Loucy (cell line): ENCODE data around the gene PFDN6.
"Not testable (repeated sequence)": the region's sequence is repeated elsewhere in the genome, so short reads cannot be mapped to it uniquely, and the experiment has no call there.

Experiments used
- H2AFZ ChIP-seq: fragments of 200-600 bp; sonication (generic); 2 replicates; pipeline ENCODE4 v1.6.0; 2016; ENCODE audit warnings: antibody characterized with exemption, mild to moderate bottlenecking, low read length, moderate library complexity
- H3F3A ChIP-seq: fragments of 200-600 bp; 2 replicates; pipeline ENCODE4 v1.6.0; 2016; ENCODE audit warnings: antibody characterized with exemption, low read depth, mild to moderate bottlenecking
- H3K27me3 ChIP-seq: fragments of 200-600 bp; sonication (generic); 2 replicates; pipeline ENCODE4 v1.6.1; 2014; ENCODE audit warnings: low read length, mild to moderate bottlenecking; ENCODE audit not compliant: insufficient read depth, poor library complexity, severe bottlenecking
- H3K36me3 ChIP-seq: fragments of 200-600 bp; sonication (generic); 2 replicates; pipeline ENCODE4 v1.6.1; 2016; ENCODE audit warnings: low read length; ENCODE audit not compliant: insufficient read depth
- H3K4me1 ChIP-seq: fragments of 200-600 bp; sonication (generic); 2 replicates; pipeline ENCODE4 v1.5.1; 2014; ENCODE audit warnings: low read length, mild to moderate bottlenecking; ENCODE audit not compliant: insufficient read depth, poor library complexity, severe bottlenecking
- H3K4me2 ChIP-seq: fragments of 200-600 bp; sonication (generic); 2 replicates; pipeline ENCODE4 v1.6.0; 2014; ENCODE audit warnings: antibody characterized with exemption, low read length, low read depth, mild to moderate bottlenecking; ENCODE audit not compliant: poor library complexity, severe bottlenecking
- H3K4me3 ChIP-seq: fragments of 200-600 bp; sonication (generic); 2 replicates; pipeline ENCODE4 v1.5.1; 2014; ENCODE audit warnings: low read length, mild to moderate bottlenecking, mixed read lengths; ENCODE audit not compliant: poor library complexity, severe bottlenecking
- H3K79me2 ChIP-seq: fragments of 200-600 bp; sonication (generic); 2 replicates; pipeline ENCODE4 v1.6.1; 2014; ENCODE audit warnings: low read length; ENCODE audit not compliant: insufficient read depth
- H3K9ac ChIP-seq: fragments of 200-600 bp; sonication (generic); 2 replicates; pipeline ENCODE4 v1.6.0; 2014; ENCODE audit warnings: mild to moderate bottlenecking, low read depth, low read length, moderate library complexity; ENCODE audit not compliant: poor library complexity, severe bottlenecking
- H3K9me2 ChIP-seq: fragments of 200-600 bp; sonication (generic); replicated peaks from 2 replicates; pipeline ENCODE4 v1.6.1; 2016; ENCODE audit warnings: low read depth, low read length, mixed read lengths
- H3K9me3 ChIP-seq: fragments of 200-600 bp; sonication (generic); 2 replicates; pipeline ENCODE4 v1.6.1; 2014; ENCODE audit warnings: mild to moderate bottlenecking, antibody characterized with exemption, low read length, low read depth; ENCODE audit not compliant: insufficient read depth
- H4K20me1 ChIP-seq: fragments of 200-600 bp; sonication (generic); 2 replicates; pipeline ENCODE4 v1.6.0; 2014; ENCODE audit warnings: antibody characterized with exemption, low read length, mild to moderate bottlenecking; ENCODE audit not compliant: insufficient read depth, poor library complexity, severe bottlenecking
- EZH2phosphoT487 ChIP-seq: fragments of 200-600 bp; IDR thresholded peaks from 2 replicates; pipeline ENCODE4 v1.6.1; 2018; ENCODE audit warnings: antibody characterized with exemption, mild to moderate bottlenecking, moderate library complexity, borderline replicate concordance
- TF ChIP-seq, protein P1 (sequence below): fragments of 200-600 bp; sonication (generic); conservative IDR thresholded peaks from 2 replicates; pipeline ENCODE4 v1.5.1; 2014; ENCODE audit warnings: mild to moderate bottlenecking, antibody characterized with exemption, low read length

Gene PFDN6

DNA sequence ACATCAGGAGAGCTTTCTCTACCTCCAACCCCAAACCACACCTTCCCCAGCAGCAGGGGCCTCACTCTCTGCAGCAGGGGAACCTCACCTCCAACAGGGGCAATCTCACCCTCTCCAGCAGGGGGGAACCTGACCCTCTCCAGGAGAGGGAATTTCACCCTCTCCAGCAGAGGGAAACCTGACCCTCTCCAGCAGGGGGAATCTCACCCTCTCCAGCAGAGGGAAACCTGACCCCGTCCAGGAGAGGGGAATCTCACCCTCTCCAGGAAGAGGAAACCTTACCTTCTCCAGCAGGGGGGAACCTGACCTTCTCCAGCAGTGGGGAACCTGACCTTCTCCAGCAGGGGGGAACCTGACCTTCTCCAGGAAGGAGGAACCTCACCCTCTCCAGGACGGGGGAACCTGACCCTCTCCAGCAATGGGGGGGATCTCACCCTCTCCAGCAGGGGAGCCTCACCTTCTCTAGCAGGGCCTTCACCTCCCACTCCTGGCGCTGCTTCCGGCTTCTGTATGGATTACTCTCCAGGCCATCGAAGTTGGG lies 9.4 kb upstream of the PFDN6 start:
- Histone ChIP-seq H3K4me3 (no peak overlapping the region), H3K4me2 (no peak overlapping the region), H3F3A (peaks cover 10% of the 10 kb centered on the region; the same call in 1 of the 2 replicates), H3K4me1 (peaks cover 9% of the 10 kb centered on the region), H4K20me1 (peaks cover 17% of the 10 kb centered on the region), H3K9ac (no peak overlapping the region), H3K9me3 (no peaks in the 10 kb centered on the region), H3K36me3 (peaks cover 28% of the 10 kb centered on the region; the same call in 1 of the 2 replicates), H3K9me2 (no peaks in the 10 kb centered on the region), H2AFZ (no peak overlapping the region), H3K79me2 (peaks cover 17% of the 10 kb centered on the region), H3K27me3 (no peaks in the 10 kb centered on the region)
- TF ChIP-seq, protein P1, sequence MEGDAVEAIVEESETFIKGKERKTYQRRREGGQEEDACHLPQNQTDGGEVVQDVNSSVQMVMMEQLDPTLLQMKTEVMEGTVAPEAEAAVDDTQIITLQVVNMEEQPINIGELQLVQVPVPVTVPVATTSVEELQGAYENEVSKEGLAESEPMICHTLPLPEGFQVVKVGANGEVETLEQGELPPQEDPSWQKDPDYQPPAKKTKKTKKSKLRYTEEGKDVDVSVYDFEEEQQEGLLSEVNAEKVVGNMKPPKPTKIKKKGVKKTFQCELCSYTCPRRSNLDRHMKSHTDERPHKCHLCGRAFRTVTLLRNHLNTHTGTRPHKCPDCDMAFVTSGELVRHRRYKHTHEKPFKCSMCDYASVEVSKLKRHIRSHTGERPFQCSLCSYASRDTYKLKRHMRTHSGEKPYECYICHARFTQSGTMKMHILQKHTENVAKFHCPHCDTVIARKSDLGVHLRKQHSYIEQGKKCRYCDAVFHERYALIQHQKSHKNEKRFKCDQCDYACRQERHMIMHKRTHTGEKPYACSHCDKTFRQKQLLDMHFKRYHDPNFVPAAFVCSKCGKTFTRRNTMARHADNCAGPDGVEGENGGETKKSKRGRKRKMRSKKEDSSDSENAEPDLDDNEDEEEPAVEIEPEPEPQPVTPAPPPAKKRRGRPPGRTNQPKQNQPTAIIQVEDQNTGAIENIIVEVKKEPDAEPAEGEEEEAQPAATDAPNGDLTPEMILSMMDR, result peak; percentile 75
- TF ChIP-seq EZH2phosphoT487, result no peak

DNA sequence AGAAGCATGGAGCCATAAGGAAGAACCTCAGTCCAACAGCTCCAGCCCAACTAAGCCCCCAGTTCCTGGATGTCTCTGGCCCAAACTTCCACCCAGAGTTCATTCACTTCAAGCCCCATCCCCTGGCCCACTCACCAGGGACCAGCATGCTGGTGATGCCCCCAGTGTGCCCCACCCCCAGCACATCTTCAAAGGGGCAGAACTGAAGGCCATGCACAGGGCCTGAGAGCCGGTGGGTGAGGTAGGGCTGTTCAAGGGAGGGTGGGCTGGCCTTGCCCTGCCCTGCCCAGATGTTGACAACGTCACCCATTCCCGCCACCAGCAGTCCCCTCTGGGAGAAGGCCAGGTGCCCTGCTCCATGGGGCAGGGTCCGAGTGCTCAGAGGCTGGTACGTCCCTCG lies 8.9 kb upstream of the PFDN6 start:
- Histone ChIP-seq H3K36me3 (peaks cover 23% of the 10 kb centered on the region; the same call in 1 of the 2 replicates), H3K4me1 (peaks cover 4% of the 10 kb centered on the region), H3K4me2 (no peak overlapping the region), H3K79me2 (peaks cover 12% of the 10 kb centered on the region), H2AFZ (no peak overlapping the region), H3K9me3 (no peaks in the 10 kb centered on the region), H3K27me3 (no peaks in the 10 kb centered on the region), H3F3A (peaks cover 10% of the 10 kb centered on the region; the same call in 1 of the 2 replicates), H4K20me1 (peaks cover 12% of the 10 kb centered on the region), H3K9ac (no peak overlapping the region), H3K9me2 (no peaks in the 10 kb centered on the region), H3K4me3 (no peak overlapping the region)
- TF ChIP-seq EZH2phosphoT487, result no peak
- TF ChIP-seq, protein P1, result no peak

DNA sequence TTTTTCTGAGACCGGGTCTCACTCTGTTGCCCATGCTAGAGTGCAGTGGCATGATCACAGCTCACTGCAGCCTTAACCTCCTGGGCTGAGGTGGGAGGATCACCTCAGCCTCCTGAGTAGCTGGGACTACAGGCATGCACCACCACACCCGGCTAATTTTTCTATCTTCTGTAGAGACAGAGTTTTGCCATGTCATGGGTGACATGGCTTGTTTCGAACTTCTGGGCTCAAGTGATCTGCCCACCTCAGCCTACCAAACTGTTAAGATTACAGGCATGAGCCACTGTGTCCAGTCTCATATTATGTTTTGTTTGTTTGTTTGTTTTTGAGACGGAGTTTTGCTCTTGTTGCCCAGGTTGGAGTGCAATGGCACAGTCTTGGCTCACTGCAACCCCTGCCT lies 4.2 kb upstream of the PFDN6 start:
- not testable (repeated sequence) for H3K4me3 ChIP-seq, H2AFZ ChIP-seq, H4K20me1 ChIP-seq, H3K36me3 ChIP-seq, H3K9me3 ChIP-seq, H3K9ac ChIP-seq, H3K4me2 ChIP-seq, H3K27me3 ChIP-seq, H3F3A ChIP-seq, H3K9me2 ChIP-seq
- Histone ChIP-seq H3K4me1 (peaks cover 14% of the 10 kb centered on the region), H3K79me2 (peaks cover 32% of the 10 kb centered on the region)
